NK-92 (cell line): Measurements from ENCODE around the gene GNG7.

Source experiments
- DNase-seq: peaks from one replicate; lab custom pipeline; 2025; ENCODE audit not compliant: unreplicated experiment; lab: John Stamatoyannopoulos, UW

GNG7 gene

DNA sequence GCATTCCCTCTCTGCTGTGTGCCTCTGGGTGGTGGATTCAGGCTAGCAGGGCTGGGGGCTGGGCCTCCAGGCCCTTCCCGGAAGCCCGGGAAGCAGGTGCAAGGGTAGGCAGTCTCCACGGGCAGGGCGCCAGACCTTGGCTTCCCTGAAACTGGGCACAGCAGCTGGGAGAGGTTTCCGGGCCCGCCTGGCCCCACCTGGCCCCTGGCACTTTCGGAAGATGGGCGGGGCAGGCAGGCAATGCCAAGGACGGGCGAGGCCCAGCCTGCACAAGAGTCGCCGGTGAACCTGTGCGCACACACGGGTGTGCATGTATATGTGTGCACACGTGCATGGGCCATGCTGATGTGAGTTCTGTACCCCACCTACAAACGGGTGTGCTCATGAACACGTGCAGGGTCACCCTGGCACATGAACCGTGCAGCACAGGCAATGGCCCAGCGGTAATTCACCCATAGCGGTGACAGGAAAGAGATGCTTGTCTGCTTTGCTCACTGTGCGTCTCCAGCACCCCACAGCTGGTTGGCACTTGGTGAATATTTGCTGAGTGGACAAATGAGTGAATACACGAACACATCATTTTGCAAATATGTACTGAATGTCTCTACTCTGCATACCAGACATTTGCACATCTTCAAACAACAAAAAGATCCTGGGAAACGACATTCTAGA, 211.2 kb downstream of the GNG7 start:
- no peak for DNase-seq

DNA sequence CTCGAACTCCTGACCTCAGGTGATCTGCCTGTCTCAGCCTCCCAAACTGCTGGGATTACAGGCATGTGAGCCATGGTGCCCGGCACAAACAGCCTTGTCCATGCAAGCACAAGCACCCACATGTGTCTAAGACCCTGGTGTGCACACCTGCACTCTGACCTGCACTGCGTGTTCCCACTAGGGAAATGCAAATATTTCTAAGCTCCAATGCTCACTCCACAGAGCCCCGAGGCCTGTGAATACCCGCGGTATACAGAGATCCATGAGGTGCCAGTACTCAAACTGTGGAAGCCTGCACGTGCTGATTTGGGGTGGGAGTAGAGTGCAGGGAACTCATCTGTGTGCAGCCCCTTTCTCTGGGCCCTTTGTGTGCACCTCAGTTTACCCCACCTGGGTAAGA, 211.8 kb downstream of the GNG7 start:
- DNase-seq: no peak

DNA sequence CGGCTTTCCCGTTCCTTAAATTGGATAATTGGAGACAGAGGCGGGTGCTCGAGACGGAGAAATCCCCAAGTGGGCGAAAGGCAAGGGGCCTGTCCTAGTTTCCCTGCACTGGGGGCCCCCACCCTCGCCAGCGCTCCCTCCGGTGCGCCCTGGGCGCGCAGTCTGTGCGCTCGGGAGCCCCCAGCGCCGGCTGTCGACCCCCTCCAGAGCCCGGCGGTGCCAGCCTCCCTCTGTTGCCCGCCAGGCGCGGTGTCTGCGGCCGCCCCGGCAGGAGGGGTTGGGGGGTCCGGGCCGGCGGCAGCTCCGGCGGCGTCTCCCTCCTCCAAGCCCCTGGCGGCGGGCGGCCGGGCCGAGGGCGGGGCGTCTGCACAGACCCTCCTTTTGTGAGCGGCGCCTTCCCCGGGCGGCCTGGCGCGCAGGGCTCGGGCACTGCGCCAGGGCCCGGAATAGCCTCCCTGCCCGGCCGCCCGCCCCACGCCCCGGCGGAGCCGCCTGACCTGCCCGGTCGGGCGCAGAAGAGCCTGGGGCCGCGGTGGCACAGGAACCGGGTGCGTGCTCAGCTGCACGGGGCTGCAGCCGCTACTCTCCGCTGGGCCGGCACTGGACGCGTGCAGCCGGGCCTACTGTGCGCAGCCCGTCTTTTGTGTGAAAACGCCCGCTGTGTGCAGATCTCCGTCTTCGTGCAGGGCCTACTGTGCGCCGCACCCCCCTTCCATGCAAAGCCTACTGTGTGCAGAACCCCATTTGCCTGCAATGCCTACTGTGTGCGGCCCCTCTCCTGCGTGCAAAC, 213.4 kb downstream of the GNG7 start:
- no peak for DNase-seq

DNA sequence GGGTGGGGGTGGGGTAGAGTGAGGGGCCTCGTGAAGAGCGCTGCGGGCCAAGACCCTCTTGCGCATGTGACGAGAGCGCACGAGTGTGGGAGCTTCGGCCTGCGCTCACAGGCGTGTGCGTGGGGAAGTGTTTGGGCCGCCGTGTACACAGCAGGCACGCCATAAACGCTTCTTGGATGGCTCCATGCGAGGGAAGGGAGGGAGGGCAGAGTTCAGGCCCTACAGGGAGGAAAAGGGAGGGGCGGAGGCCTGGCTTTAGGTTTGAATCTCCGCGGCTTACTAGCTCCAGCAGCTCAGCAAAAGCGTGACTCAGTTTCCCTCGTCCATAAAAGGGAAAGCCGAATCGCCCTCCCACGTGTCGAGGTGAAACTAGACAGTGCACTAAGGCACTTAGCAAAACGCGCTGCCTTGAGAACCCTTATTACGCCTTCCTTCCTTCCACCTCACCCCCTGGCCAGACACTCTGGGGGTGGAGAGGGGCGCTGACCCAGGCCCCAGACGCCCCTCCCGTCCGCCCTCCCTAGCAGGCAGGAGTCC, 214.0 kb downstream of the GNG7 start:
- DNase-seq: no peak

DNA sequence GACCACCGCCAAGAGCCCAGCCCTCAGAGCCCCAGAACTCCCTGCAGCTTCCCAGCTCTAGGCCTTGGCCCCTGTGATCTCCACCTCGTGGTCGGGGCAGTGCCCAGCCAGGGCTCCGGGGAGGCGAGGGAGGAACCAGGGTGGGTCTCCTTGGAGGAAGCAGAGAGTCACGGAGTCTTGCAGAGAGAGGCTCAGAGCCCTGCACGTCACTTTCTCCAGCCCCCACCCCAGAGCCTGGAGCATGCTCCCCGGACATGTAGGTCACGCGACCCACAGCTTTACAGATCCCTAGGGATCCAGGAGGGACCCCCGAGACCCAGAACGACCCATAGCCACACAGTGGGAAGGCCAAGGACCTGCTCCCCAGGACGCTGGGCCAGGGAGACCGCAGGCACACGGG, 214.7 kb downstream of the GNG7 start:
- DNase-seq: no peak

DNA sequence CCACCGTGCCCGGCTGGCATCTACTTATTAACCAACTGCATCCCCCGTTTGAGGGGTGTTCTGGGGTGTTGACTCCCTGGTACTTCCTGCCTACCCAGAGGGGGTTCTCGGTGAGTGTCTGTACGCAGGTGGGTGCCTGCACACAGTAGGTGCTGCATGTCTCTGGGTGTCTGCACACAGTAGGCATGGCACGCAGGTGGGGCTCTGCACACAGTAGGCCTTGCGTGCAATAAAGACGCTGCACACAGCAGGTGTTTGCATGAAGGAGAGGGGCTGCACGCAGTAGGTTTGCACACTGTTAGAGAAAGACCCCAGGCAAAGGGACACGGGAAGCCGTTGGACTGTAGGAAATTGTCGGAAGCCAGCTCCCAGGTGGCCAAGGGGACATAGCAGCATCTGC, 215.4 kb downstream of the GNG7 start:
- DNase-seq: no peak

DNA sequence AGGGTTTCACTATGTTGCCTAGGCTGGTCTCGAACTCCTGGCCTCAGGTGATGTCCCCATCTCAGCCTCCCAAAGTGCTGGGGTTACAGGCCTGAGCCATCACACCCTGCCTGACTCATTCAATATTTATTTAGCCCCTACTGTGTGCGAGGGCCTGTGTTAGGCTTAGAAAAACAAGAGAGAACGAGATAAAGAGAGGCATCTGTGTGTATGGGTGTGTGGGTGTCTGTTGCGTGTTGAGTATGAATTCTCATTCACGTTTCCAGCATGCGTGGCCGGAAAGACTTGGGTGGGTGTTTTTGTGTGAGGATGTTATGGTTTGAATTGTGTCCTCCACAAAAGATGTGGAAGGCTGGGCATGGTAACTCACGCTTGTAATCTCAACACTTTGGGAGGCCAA, 217.1 kb downstream of the GNG7 start:
- DNase-seq: no peak

DNA sequence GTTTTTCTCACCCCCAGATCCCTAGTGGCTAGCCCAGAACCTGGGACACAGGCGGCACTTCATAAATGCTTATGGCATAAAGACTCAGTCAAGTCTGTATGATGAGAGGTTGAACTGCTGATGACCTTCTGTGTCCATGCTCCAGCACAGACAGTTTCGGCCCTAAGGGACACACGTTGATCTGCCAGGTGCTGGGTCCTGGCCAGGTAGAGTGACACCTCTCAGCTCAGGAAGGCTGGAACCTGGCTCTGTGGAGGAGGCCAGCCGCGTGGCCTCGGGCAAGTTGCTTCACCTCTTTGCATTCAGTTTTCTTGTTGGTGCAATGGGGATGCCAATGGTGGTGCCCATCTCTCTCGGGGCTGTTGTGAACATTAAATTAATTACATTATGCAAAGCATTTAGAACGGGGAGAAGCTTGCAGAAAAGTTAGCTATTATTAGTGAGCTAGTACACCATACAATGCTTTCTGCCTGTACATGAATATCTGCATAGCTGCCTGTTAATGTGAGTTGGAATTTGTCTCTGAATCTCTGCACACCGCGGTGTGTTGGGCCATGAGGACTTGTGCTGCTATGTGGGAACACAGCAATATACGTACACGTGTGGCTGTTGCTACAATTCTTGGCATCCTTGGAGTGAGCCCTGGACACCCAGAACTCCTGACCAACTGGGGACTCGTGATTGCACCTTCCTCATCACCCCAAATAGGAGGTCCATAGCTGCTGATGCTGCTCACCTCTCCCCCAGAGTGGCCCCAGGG, 218.1 kb downstream of the GNG7 start:
- DNase-seq: no peak

DNA sequence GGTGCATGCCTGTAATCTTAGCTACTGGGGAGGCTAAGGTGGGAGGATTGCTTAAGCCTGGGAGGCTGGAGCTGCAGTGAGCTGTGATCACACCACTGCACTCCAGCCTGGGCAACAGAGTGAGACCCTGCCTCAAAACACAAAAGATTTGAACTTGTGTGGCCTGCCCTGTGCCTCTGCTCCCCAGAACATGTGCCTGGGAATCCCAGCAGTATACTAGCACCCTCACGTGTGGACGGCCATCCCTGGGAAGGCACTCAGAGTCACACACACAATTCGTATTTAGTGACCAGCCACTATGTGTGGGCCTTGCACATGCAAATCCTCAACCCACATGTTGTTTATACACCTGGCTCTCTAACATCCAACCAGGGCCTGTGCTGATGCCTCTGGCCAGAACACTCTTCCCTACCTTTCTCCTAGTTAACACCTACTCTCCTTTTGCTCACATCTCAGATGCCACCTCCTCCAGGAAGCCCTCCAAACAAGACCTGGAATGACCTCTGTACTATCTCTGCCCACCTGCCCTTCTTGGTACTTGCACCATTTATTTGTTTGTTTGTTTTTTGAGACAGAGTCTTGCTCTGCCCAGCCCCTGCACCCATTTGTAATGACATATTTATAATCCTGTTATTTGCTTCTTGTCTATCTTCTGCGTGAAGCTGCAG, 218.9 kb downstream of the GNG7 start:
- no peak for DNase-seq

DNA sequence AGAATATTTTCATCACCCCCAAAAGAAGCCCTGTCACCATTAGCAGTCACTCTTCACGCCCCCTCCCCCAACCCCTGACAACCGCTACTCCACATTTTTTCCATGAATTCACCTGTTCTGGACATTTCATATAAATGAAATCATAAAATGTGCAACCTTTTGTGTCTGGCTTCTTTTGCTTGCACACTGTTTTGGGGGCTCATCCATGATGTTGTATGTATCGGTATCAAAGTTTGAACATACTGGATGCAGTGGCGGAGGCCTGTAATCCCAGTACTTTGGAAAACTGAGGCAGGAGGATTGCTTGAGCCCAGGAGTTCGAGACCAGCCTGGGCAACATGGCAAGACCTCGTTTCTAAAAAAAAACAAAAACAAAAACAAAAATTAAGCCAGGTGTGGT, 219.4 kb downstream of the GNG7 start:
- no peak for DNase-seq

DNA sequence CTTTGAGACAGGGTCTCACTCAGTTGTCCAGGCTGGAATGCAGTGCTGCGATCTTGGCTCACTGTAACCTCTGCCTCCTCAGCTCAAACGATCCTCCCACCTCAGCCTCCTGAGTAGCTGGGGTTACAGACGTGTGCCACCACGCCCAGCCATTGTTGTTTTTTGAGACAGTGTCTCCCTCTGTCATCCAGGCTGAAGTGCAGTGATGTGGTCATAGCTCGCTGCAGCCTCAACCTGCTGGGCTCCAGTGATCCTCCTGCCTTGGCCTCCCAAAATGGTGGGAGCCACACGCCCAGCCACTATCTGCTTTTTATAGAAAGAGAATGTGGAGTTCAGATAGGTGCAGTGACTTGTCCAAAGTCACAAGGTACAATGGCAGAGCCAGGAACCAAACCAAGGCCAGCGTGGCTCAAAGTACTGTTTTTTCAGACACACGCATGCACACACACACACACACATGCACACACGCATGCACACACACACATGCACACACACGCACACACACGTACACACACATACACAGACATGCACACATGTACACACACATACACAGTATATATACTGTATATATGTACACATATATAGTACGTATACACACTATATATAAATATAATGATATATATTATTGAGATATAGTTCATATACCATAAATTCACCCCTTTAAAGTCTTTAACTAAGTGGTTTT, 220.0 kb downstream of the GNG7 start:
- DNase-seq: no peak

DNA sequence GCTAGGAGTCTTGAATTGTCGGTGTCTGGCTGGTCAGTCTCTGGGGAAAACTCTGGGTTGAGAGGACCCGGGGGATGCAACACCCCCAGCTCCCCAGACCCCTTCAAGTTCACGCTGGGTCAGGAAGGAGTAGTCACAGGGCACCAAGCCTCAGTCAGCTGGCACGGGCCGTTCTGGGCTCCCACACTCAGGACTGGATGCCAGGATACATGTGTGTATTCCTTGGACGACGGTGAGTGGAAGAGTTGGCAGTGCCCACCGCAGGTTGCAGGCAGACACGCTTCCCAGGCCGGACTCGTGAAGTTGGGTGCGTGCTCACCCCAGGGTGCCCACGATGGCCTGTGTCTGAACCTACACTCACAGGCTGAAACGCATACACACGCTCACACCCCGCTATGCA, 221.0 kb downstream of the GNG7 start:
- no peak for DNase-seq

DNA sequence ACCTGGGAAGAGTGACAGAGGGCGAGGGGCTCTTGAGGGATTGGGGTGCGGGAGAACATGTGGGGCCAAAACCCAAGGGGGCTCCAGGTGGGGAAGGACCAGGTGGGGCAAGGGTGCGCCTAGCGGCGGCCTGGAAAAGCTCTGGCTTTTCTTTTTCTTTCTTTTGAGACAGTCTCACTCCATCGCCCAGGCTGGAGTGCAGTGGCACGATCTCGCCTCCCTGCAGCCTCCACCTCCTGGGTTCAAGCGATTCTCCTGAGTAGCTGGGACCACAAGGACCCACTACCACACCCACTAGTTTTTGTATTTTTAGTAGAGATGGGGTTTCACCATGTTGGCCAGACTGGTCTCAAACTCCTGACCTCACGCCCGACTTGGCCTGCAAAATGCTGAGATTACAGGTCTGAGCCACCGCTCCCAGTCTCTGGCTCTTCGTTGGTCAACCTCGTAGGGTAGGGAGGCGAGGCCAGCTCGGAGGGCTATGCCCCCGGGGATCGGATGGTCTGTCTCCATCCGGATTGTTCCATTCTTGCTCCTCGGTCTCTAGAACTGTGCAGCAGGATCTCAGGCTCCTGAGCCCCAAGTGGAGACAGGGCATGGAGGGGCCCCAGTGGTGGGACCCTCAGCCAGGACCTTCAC, 222.8 kb downstream of the GNG7 start:
- no peak for DNase-seq

DNA sequence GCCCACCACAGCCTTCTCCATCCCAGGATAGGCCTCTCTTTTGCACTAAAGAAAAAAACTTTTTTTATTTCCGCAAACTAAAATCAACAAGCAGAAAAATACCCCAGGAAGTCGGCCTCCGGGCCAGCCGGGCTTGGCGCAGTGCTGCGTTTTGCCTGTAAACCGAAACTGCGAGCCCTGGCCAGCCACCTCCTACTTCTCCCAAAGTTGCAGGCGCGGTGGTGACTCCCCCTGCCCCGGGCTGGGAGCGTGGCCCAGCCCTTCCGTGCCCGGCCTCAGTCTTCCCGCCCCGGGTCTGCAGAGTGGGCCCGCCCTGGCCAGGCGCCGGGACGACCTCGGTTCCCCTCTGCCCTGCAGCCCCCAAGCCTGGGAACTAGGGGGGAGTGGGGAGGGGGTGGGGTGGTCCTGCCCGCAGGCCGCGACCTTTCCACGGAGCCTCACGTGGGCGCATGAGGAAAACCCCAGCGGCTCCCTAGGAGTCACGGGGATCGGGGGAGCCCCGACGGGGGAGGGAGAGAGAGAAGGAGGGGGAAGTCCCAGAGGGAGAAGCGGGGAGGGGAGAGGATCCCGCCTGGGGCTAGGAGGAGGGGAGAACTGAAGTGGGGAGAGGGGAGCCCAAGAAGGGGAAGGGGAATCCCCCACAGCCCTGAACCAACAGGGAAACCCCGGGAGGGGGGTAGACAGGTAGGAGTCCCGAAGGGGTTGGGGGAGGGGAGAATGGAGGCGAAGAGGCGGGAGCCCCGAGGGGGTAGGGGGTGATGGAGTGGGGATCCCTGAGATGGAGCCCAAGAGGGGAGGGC, 223.5 kb downstream of the GNG7 start:
- no peak for DNase-seq

DNA sequence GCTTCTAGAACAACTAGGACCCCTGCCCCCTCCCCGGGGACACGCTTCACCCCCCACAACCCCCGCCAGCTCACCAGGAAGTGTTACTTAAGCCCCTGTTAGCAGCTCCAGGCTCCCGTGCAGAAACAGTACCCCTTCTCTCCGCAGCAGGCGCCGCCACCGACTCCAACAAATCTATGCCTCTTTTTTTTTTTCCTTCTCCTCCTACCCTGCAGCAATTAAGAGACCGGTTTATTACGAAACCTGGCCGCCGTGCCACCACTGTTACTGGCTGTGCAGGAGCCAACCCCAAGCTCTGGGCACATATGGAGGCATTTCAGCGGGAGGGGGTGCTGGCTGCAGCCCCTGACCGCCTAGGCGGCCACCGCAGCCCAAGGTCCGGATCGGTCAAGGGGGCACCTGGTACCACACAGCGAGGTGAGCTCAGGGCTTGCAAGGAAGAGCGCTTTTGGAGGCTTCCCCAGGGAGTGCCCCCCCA, 224.2 kb downstream of the GNG7 start:
- DNase-seq: no peak

DNA sequence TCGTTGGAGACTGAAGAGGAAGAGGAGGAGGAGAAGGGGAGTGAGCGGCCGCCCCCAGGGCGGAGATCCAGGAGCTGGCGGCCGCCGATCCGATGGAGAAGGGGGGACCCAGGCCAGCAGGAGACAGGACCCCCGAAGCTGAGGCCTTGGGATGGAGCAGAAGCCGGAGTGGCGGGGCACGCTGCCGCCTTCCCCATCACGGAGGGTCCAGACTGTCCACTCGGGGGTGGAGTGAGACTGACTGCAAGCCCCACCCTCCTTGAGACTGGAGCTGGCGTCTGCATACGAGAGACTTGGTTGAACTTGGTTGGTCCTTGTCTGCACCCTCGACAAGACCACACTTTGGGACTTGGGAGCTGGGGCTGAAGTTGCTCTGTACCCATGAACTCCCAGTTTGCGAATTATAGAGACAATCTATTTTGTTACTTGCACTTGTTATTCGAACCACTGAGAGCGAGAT, 224.7 kb downstream of the GNG7 start:
- no peak for DNase-seq

DNA sequence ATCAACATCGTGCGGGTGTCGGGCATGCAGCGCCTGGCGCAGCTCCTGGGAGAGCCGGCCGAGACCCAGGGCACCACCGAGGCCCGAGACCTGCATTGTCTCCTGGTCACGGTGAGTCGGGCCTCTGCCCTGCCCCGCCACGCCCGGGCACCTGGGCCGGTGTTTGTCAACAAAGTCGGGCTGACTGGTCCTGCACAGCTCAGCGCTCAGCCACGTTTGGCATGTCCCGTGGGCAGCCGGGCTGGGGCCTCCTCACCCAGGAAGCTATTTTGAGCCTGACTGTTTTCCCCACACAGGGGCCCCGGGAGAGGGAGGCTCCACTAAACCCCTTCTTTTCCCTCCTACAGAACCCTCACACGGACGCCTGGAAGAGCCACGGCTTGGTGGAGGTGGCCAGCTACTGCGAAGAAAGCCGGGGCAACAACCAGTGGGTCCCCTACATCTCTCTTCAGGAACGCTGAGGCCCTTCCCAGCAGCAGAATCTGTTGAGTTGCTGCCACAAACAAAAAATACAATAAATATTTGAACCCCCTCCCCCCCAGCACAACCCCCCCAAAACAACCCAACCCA, 225.3 kb downstream of the GNG7 start:
- DNase-seq: no peak

DNA sequence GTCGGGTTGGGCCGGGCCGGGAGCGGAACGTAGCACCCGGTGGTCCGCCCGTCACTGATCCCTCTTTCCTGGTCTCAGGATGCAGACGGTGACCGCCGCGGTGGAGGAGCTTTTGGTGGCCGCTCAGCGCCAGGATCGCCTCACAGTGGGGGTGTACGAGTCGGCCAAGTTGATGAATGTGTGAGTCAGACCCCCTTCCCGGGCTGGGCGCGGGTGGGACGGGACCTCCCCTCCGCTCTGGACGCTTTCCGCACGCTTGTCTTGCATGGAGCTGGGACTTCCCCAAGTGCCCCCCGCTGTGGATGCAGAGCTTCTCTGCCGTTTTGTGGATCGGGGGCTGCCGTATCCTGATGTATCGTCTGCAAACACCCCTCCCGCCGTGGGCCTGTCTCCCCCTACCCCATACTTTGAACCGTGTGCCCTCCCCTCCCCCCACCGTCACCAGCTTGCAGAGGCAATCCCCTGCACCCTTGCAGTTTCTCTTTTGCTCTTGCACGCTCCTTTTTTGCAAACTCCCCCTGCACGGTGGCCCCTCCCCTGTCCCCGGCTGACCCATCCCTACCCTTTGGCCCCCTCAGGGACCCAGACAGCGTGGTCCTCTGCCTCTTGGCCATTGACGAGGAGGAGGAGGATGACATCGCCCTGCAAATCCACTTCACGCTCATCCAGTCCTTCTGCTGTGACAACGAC, 225.9 kb downstream of the GNG7 start:
- DNase-seq: no peak
